Measurements from ENCODE around the gene ROMO1.

ROMO1 gene

DNA sequence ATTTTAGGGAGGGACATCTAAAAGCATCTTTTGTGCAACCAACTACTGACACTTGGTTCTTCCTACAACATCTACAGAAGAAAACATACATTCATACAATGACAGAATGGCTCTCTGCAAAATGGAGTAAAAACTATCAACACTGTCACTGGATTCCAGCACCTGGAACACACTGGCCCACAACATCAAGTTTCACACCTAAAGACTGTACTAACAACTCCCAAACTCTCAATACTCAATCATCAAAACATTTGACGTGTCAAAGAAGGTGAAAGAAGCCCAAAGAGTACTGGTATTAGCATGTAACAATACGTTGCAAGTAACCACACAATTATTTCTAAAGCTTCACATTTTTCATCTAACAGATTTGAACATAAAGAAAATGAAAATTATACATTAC, 36.7 kb upstream of the ROMO1 start:
- Histone ChIP-seq H3K36me3 (ENCODE audit: control insufficient read depth, insufficient read depth, low read length) (no peaks in the 10 kb centered on the region), H3K4ac (ENCODE audit: low read depth, low read length) (no peak overlapping the region), H3K79me1 (ENCODE audit: low read length) (no peaks in the 10 kb centered on the region), H3K4me1 (ENCODE audit: control insufficient read depth, low read depth, low read length) (no peaks in the 10 kb centered on the region), H3K56ac (ENCODE audit: low read length) (no peak overlapping the region), H3K27me3 (ENCODE audit: insufficient read depth, low read length, poor library complexity) (no peaks in the 10 kb centered on the region), H3K27ac (ENCODE audit: low read depth, low read length) (no peak overlapping the region), H3K9ac (ENCODE audit: low read length) (peak overlapping the region; percentile 7), H3K4me2 (ENCODE audit: low read length) (peak overlapping the region; percentile 47), H3K23ac (ENCODE audit: low read length) (no peak overlapping the region), H2AK5ac (ENCODE audit: low read length) (no peak overlapping the region), H3K18ac (ENCODE audit: low read length) (no peak overlapping the region), H3K79me2 (ENCODE audit: control insufficient read depth, insufficient read depth, low read length) (peaks cover 65% of the 10 kb centered on the region), H4K5ac (ENCODE audit: low read length) (no peak overlapping the region), H2BK5ac (ENCODE audit: low read length) (no peak overlapping the region), H2BK15ac (replicated peaks; ENCODE audit: low read depth) (no peak overlapping the region), H3K4me3 (ENCODE audit: low read length) (no peak overlapping the region), H2BK120ac (ENCODE audit: low read depth, low read length) (no peak overlapping the region), H4K8ac (ENCODE audit: low read depth, low read length) (no peak overlapping the region)
- no CpG with 5 or more reads among the region's 2 CpGs for WGBS (ENCODE audit: extremely low coverage, insufficient coverage, low lambda C conversion rate)
- DNase-seq = no peak

DNA sequence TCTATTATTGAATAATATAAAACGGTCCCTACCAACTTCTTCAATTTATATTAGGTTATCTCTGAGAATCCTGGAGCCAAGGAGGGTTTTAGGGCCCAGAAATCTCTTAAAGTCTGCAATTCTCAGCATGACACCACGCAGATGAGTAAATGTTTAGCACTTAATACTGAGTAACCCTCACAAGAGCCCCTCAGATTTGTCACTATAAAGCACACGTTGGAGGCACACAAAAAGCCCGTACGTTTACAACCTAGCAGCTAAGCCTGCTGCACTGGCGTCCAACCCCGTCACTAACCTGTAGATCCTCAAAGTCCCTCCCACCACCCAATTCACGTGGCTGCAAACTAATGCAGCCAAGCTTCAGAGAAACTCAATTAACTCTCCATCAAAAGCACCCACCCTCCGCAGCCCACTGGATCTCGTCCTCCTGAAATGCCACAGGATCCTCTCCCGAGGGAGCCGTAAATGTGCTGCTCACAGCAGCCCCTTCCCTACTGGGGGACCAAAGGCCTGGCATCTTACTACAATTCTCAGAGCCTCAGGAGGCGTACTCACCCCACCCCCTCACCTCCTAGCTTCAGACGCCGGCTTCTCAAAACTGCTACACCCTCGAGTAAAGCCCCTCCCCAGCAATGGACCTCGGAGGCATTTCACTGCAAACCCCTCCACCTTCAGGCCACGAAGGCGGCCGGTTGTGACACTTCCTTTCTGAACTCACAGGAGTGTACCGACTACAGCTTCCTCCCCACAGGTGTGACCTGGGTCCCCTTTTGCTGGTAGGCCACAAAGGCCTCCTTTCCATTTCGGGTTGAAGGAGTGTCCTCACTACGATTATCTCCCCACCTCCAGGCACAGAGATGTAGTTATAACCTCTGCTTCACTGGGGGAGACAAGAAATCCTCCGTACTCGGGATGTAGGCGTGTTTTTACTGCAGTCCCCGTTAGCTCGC, 35.4 kb upstream of the ROMO1 start:
- WGBS (ENCODE audit: extremely low coverage, insufficient coverage, low lambda C conversion rate) = no CpG with 5 or more reads among the region's 28 CpGs
- H4K8ac ChIP-seq (ENCODE audit: low read depth, low read length) = no peak overlapping the region

GRCh38 chr20:35664466-35665206, 34.6 kb upstream of the ROMO1 start, which contains the start of the genes CPNE1 and RBM12:
Gene CPNE1, minus strand, starts transcription at chr20:35664900. Its CDS starts 31,977 bp downstream, at chr20:35632923.
Gene RBM12, minus strand, starts transcription at chr20:35664900. Its CDS starts 9,578 bp downstream, at chr20:35655322.
- no peaks in the 10 kb centered on the region for H3K36me3 ChIP-seq (ENCODE audit: control insufficient read depth, insufficient read depth, low read length)
- peak; percentile 97 for DNase-seq
- H3K4me2 ChIP-seq (ENCODE audit: low read length) = peak within 1 kb of the TSS; percentile 86
- WGBS (ENCODE audit: extremely low coverage, insufficient coverage, low lambda C conversion rate) = no CpG with 5 or more reads among the region's 61 CpGs
- peak within 1 kb of the TSS; percentile 96 for H3K9ac ChIP-seq (ENCODE audit: low read length)
- H4K5ac ChIP-seq (ENCODE audit: low read length) = peak within 1 kb of the TSS; percentile 15
- H2BK5ac ChIP-seq (ENCODE audit: low read length) = peak within 1 kb of the TSS; percentile 83
- no peak within 1 kb of the TSS for H2BK120ac ChIP-seq (ENCODE audit: low read depth, low read length)
- no peaks in the 10 kb centered on the region for H3K4me1 ChIP-seq (ENCODE audit: control insufficient read depth, low read depth, low read length)
- no peaks in the 10 kb centered on the region for H3K27me3 ChIP-seq (ENCODE audit: insufficient read depth, low read length, poor library complexity)
- peak within 1 kb of the TSS; percentile 88 for H3K18ac ChIP-seq (ENCODE audit: low read length)
- H3K4ac ChIP-seq (ENCODE audit: low read depth, low read length) = peak within 1 kb of the TSS; percentile 97
- peak within 1 kb of the TSS; percentile 99 for H3K56ac ChIP-seq (ENCODE audit: low read length)
- H3K4me3 ChIP-seq (ENCODE audit: low read length) = peak within 1 kb of the TSS; percentile 54
- peak within 1 kb of the TSS; percentile 70 for H3K27ac ChIP-seq (ENCODE audit: low read depth, low read length)
- H3K79me1 ChIP-seq (ENCODE audit: low read length) = no peaks in the 10 kb centered on the region
- H4K8ac ChIP-seq (ENCODE audit: low read depth, low read length) = peak within 1 kb of the TSS; percentile 17
- H3K23ac ChIP-seq (ENCODE audit: low read length) = peak within 1 kb of the TSS; percentile 95
- peaks cover 49% of the 10 kb centered on the region for H3K79me2 ChIP-seq (ENCODE audit: control insufficient read depth, insufficient read depth, low read length)
- H2BK15ac ChIP-seq (replicated peaks; ENCODE audit: low read depth) = no peak within 1 kb of the TSS
- peak within 1 kb of the TSS; percentile 82 for H2AK5ac ChIP-seq (ENCODE audit: low read length)

More for the DNA sequence above, 35.4 kb upstream of the ROMO1 start:
- peak; percentile 89 for DNase-seq
- H3K18ac ChIP-seq (ENCODE audit: low read length) = peak overlapping the region; percentile 88
- H2AK5ac ChIP-seq (ENCODE audit: low read length) = peak overlapping the region; percentile 71
- no peak overlapping the region for H2BK15ac ChIP-seq (replicated peaks; ENCODE audit: low read depth)
- H3K9ac ChIP-seq (ENCODE audit: low read length) = peak overlapping the region; percentile 96
- peak overlapping the region; percentile 1 for H2BK5ac ChIP-seq (ENCODE audit: low read length)
- peak overlapping the region; percentile 86 for H3K4me2 ChIP-seq (ENCODE audit: low read length)
- peak overlapping the region; percentile 95 for H3K23ac ChIP-seq (ENCODE audit: low read length)
- H3K79me1 ChIP-seq (ENCODE audit: low read length) = no peaks in the 10 kb centered on the region
- H3K79me2 ChIP-seq (ENCODE audit: control insufficient read depth, insufficient read depth, low read length) = peaks cover 56% of the 10 kb centered on the region
- no peaks in the 10 kb centered on the region for H3K4me1 ChIP-seq (ENCODE audit: control insufficient read depth, low read depth, low read length)
- no peak overlapping the region for H2BK120ac ChIP-seq (ENCODE audit: low read depth, low read length)
- peak overlapping the region; percentile 70 for H3K27ac ChIP-seq (ENCODE audit: low read depth, low read length)
- peak overlapping the region; percentile 97 for H3K4ac ChIP-seq (ENCODE audit: low read depth, low read length)
- no peaks in the 10 kb centered on the region for H3K36me3 ChIP-seq (ENCODE audit: control insufficient read depth, insufficient read depth, low read length)
- H3K56ac ChIP-seq (ENCODE audit: low read length) = peak overlapping the region; percentile 99
- peak overlapping the region; percentile 54 for H3K4me3 ChIP-seq (ENCODE audit: low read length)
- H3K27me3 ChIP-seq (ENCODE audit: insufficient read depth, low read length, poor library complexity) = no peaks in the 10 kb centered on the region
- H4K5ac ChIP-seq (ENCODE audit: low read length) = peak overlapping the region; percentile 15

DNA sequence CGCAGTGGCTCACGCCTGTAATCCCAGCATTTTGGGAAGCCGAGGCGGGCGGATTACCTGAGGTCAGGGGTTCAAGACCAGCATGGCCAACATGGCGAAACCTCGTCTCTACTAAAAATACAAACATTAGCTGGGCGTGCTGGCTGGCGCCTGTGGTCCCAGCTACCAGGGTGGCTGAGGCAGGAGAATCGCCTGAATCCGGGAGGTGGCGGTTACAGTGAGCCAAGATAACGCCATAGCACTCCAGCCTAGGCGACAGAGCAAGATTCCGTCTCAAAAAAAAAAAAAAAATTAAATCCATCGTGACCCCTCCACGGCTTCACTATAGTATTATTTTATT, 33.3 kb upstream of the ROMO1 start:
- no peak overlapping the region for H2BK120ac ChIP-seq (ENCODE audit: low read depth, low read length)
- DNase-seq = no peak
- H3K23ac ChIP-seq (ENCODE audit: low read length) = no peak overlapping the region
- no peak overlapping the region for H3K4ac ChIP-seq (ENCODE audit: low read depth, low read length)
- no peak overlapping the region for H3K18ac ChIP-seq (ENCODE audit: low read length)
- H3K4me2 ChIP-seq (ENCODE audit: low read length) = no peak overlapping the region
- H3K36me3 ChIP-seq (ENCODE audit: control insufficient read depth, insufficient read depth, low read length) = peaks cover 2% of the 10 kb centered on the region
- H3K56ac ChIP-seq (ENCODE audit: low read length) = no peak overlapping the region
- H2BK5ac ChIP-seq (ENCODE audit: low read length) = no peak overlapping the region
- H3K79me2 ChIP-seq (ENCODE audit: control insufficient read depth, insufficient read depth, low read length) = peaks cover 36% of the 10 kb centered on the region
- no peak overlapping the region for H2BK15ac ChIP-seq (replicated peaks; ENCODE audit: low read depth)
- WGBS (ENCODE audit: extremely low coverage, insufficient coverage, low lambda C conversion rate) = no CpG with 5 or more reads among the region's 17 CpGs
- H3K9ac ChIP-seq (ENCODE audit: low read length) = no peak overlapping the region
- no peak overlapping the region for H2AK5ac ChIP-seq (ENCODE audit: low read length)
- H3K27ac ChIP-seq (ENCODE audit: low read depth, low read length) = no peak overlapping the region
- no peaks in the 10 kb centered on the region for H3K4me1 ChIP-seq (ENCODE audit: control insufficient read depth, low read depth, low read length)
- no peak overlapping the region for H4K8ac ChIP-seq (ENCODE audit: low read depth, low read length)
- no peaks in the 10 kb centered on the region for H3K27me3 ChIP-seq (ENCODE audit: insufficient read depth, low read length, poor library complexity)
- H3K79me1 ChIP-seq (ENCODE audit: low read length) = no peaks in the 10 kb centered on the region
- H3K4me3 ChIP-seq (ENCODE audit: low read length) = no peak overlapping the region
- no peak overlapping the region for H4K5ac ChIP-seq (ENCODE audit: low read length)

DNA sequence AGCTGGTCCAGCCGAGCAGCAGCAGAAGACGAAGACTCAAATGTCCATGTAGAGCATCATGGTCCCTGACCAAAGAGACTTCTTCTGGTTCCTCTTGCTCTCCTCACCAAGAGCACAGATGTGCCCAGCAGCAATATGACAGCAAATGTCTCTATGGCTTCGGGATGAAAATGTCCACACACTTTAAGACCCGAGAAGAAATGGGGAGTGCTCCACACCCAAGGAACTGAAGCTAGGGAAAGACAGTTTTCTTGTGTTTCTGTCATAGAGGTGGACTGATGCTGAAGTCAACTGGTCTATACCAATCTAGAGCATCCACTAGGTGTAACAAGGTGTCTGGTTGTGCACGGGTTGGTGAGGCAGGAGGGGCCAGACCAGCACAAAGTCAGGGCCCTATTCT, 30.0 kb upstream of the ROMO1 start:
- no peak overlapping the region for H3K4me2 ChIP-seq (ENCODE audit: low read length)
- H3K36me3 ChIP-seq (ENCODE audit: control insufficient read depth, insufficient read depth, low read length) = peaks cover 4% of the 10 kb centered on the region
- H3K79me2 ChIP-seq (ENCODE audit: control insufficient read depth, insufficient read depth, low read length) = peaks cover 4% of the 10 kb centered on the region
- no peak overlapping the region for H3K4me3 ChIP-seq (ENCODE audit: low read length)
- no peaks in the 10 kb centered on the region for H3K79me1 ChIP-seq (ENCODE audit: low read length)
- H3K27me3 ChIP-seq (ENCODE audit: insufficient read depth, low read length, poor library complexity) = no peaks in the 10 kb centered on the region
- H3K18ac ChIP-seq (ENCODE audit: low read length) = no peak overlapping the region
- no peak overlapping the region for H2BK5ac ChIP-seq (ENCODE audit: low read length)
- no peak overlapping the region for H2BK15ac ChIP-seq (replicated peaks; ENCODE audit: low read depth)
- no peak overlapping the region for H2BK120ac ChIP-seq (ENCODE audit: low read depth, low read length)
- H4K5ac ChIP-seq (ENCODE audit: low read length) = no peak overlapping the region
- no peak overlapping the region for H3K23ac ChIP-seq (ENCODE audit: low read length)
- no peak overlapping the region for H2AK5ac ChIP-seq (ENCODE audit: low read length)
- H3K9ac ChIP-seq (ENCODE audit: low read length) = no peak overlapping the region
- H3K56ac ChIP-seq (ENCODE audit: low read length) = no peak overlapping the region
- no peak for DNase-seq
- no CpG with 5 or more reads among the region's 5 CpGs for WGBS (ENCODE audit: extremely low coverage, insufficient coverage, low lambda C conversion rate)
- H3K4ac ChIP-seq (ENCODE audit: low read depth, low read length) = no peak overlapping the region
- H4K8ac ChIP-seq (ENCODE audit: low read depth, low read length) = no peak overlapping the region
- H3K27ac ChIP-seq (ENCODE audit: low read depth, low read length) = no peak overlapping the region
- no peaks in the 10 kb centered on the region for H3K4me1 ChIP-seq (ENCODE audit: control insufficient read depth, low read depth, low read length)

Data from mesendoderm (in vitro differentiated cells).